Trophoblast cell (in vitro differentiated cells and primary cell): Measurements from ENCODE around the gene KIRREL3.

ENCODE experiments used
- DNase-seq, 2 donors: peaks; one replicate each; pipeline ENCODE4 v3.0.0-alpha.2; 2016
- H2AFZ ChIP-seq: 2 replicates; pipeline ENCODE4 v1.6.1; 2013; ENCODE audit warnings: low read length, moderate library complexity, mild to moderate bottlenecking; ENCODE audit not compliant: insufficient read depth, poor library complexity
- H2AK5ac ChIP-seq: 2 replicates; pipeline ENCODE4 v1.6.1; 2013; ENCODE audit warnings: mild to moderate bottlenecking, low read length
- H2BK120ac ChIP-seq: 2 replicates; pipeline ENCODE4 v1.6.1; 2013; ENCODE audit warnings: low read length, mild to moderate bottlenecking, moderate library complexity; ENCODE audit not compliant: insufficient read depth, poor library complexity
- H2BK12ac ChIP-seq: 2 replicates; pipeline ENCODE4 v1.6.1; 2013; ENCODE audit warnings: mild to moderate bottlenecking, low read length, moderate library complexity
- H2BK5ac ChIP-seq: 2 replicates; pipeline ENCODE4 v1.6.1; 2013; ENCODE audit warnings: low read length, low read depth, moderate library complexity, mild to moderate bottlenecking; ENCODE audit not compliant: poor library complexity
- H3K14ac ChIP-seq: 2 replicates; pipeline ENCODE4 v1.6.1; 2013; ENCODE audit warnings: mild to moderate bottlenecking, low read length
- H3K18ac ChIP-seq: 2 replicates; pipeline ENCODE4 v1.6.1; 2013; ENCODE audit warnings: mild to moderate bottlenecking, low read length
- H3K23ac ChIP-seq: 2 replicates; pipeline ENCODE4 v1.6.1; 2013; ENCODE audit warnings: low read length
- H3K27ac ChIP-seq: 2 replicates; pipeline ENCODE4 v1.5.1; 2013; ENCODE audit warnings: low read depth, mild to moderate bottlenecking, inconsistent platforms, low read length, moderate library complexity
- H3K27me3 ChIP-seq: 2 replicates; pipeline ENCODE4 v1.6.1; 2013; ENCODE audit warnings: inconsistent platforms, mild to moderate bottlenecking, low read length, moderate library complexity; ENCODE audit not compliant: insufficient read depth
- H3K36me3 ChIP-seq, 2 experiments: 1 replicate in 1 of 2; 2 replicates in 1 of 2; pipeline ENCODE4 v1.6.1; 2013; ENCODE audit warnings: low read length in 2 of 2, mild to moderate bottlenecking in 2 of 2, moderate library complexity in 1 of 2; ENCODE audit not compliant: insufficient read depth in 2 of 2, control insufficient read depth in 1 of 2
- H3K4ac ChIP-seq: 2 replicates; pipeline ENCODE4 v1.6.1; 2013; ENCODE audit warnings: low read depth, mild to moderate bottlenecking, low read length, moderate library complexity
- H3K4me1 ChIP-seq, 2 experiments: 1 replicate in 1 of 2; 2 replicates in 1 of 2; pipeline ENCODE4 v1.6.1; 2013; ENCODE audit warnings: low read length in 2 of 2, mild to moderate bottlenecking in 2 of 2, moderate library complexity in 1 of 2; ENCODE audit not compliant: insufficient read depth in 2 of 2, control insufficient read depth in 1 of 2
- H3K4me2 ChIP-seq: 2 replicates; pipeline ENCODE4 v1.6.1; 2013; ENCODE audit warnings: inconsistent platforms, mild to moderate bottlenecking, low read length, moderate library complexity
- H3K4me3 ChIP-seq: 2 replicates; pipeline ENCODE4 v1.5.1; 2013; ENCODE audit warnings: mild to moderate bottlenecking, low read depth, low read length, inconsistent platforms
- H3K79me1 ChIP-seq: one replicate; pipeline ENCODE4 v1.6.1; 2013; ENCODE audit warnings: low read length
- H3K79me2 ChIP-seq: 2 replicates; pipeline ENCODE4 v1.6.1; 2013; ENCODE audit warnings: low read length, mild to moderate bottlenecking; ENCODE audit not compliant: control insufficient read depth, insufficient read depth, poor library complexity
- H3K9ac ChIP-seq: 2 replicates; pipeline ENCODE4 v1.6.1; 2013; ENCODE audit warnings: mild to moderate bottlenecking, low read length
- H3K9me3 ChIP-seq: 2 replicates; pipeline ENCODE4 v1.6.1; 2013; ENCODE audit warnings: low read depth, mild to moderate bottlenecking, control low read depth, inconsistent platforms, low read length; ENCODE audit not compliant: insufficient read depth
- H4K12ac ChIP-seq: 2 replicates; pipeline ENCODE4 v1.6.1; 2013; ENCODE audit warnings: low read depth, mild to moderate bottlenecking, low read length, moderate library complexity
- H4K8ac ChIP-seq: 2 replicates; pipeline ENCODE4 v1.6.1; 2013; ENCODE audit warnings: low read depth, mild to moderate bottlenecking, low read length, moderate library complexity
- H4K91ac ChIP-seq: one replicate; pipeline ENCODE4 v1.6.1; 2013; ENCODE audit warnings: low read depth, mild to moderate bottlenecking, low read length, moderate library complexity
- WGBS: extraction: QIAGEN DNeasy Blood & Tissue Kit; methylation state at CpG from one replicate; pipeline ENCODE4 v1.1.7; 2013; ENCODE audit warnings: missing lambda C conversion rate; ENCODE audit not compliant: insufficient read length, insufficient coverage; ENCODE audit errors: extremely low coverage; 5-methylcytosine and 5-hydroxymethylcytosine counted together

KIRREL3 gene

GRCh38 chr11:126510621-126511370 lies 489.8 kb downstream of the KIRREL3 start:
- Histone ChIP-seq H2BK12ac (no peak overlapping the region), H3K4me3 (no peak overlapping the region), H2BK5ac (no peak overlapping the region), H4K12ac (no peak overlapping the region), H3K79me2 (no peaks in the 10 kb centered on the region), H3K27me3 (no peaks in the 10 kb centered on the region), H3K4ac (no peak overlapping the region), H4K91ac (no peak overlapping the region), H3K79me1 (no peaks in the 10 kb centered on the region), H3K4me1 (no peaks in the 10 kb centered on the region), H3K18ac (no peak overlapping the region), H3K36me3 (no peaks in the 10 kb centered on the region), H3K14ac (no peak overlapping the region), H3K4me2 (no peak overlapping the region), H3K9ac (no peak overlapping the region), H3K23ac (no peak overlapping the region), H4K8ac (no peak overlapping the region), H2AK5ac (no peak overlapping the region), H2AFZ (no peak overlapping the region), H2BK120ac (no peak overlapping the region), H3K27ac (no peak overlapping the region), H3K9me3 (no peaks in the 10 kb centered on the region)
- no peak for DNase-seq
- no CpG with 5 or more reads among the region's 5 CpGs for WGBS

- Histone ChIP-seq H3K79me2 (no peaks in the 10 kb centered on the region), H3K36me3 (no peaks in the 10 kb centered on the region), H4K8ac (no peak overlapping the region), H3K4ac (no peak overlapping the region), H2BK120ac (no peak overlapping the region), H2BK5ac (no peak overlapping the region), H3K4me2 (no peak overlapping the region), H3K9me3 (no peaks in the 10 kb centered on the region), H3K14ac (no peak overlapping the region), H3K79me1 (no peaks in the 10 kb centered on the region), H3K27me3 (no peaks in the 10 kb centered on the region), H3K9ac (no peak overlapping the region), H3K18ac (no peak overlapping the region), H4K91ac (no peak overlapping the region), H4K12ac (no peak overlapping the region), H2AFZ (no peak overlapping the region), H3K4me1 (no peaks in the 10 kb centered on the region), H3K23ac (no peak overlapping the region), H3K27ac (no peak overlapping the region), H2BK12ac (no peak overlapping the region), H3K4me3 (no peak overlapping the region), H2AK5ac (no peak overlapping the region)
- no CpG with 5 or more reads among the region's 8 CpGs for WGBS
- DNase-seq: no peak
Observed at GRCh38 chr11:126507646-126508045, 492.9 kb downstream of the KIRREL3 start.

DNA sequence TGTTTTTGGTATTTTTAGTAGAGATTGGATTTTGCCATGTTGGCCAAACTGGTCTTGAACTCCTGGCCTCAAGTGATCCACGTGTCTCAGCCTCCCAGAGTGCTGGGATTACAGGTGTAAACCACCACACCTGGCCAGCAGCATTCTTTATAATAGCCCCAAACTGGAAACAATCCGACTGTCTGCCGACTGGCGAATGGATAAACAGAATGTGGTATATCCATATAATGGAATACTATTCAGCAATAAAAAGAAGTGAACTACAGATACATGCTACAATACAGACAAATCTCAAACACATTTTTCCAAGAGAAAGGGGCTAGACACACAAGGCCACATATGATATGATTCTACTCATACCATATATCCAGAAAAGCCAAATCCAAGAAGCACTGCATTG lies 493.8 kb downstream of the KIRREL3 start:
- no peak overlapping the region for H2BK5ac ChIP-seq
- no peak overlapping the region for H3K9ac ChIP-seq
- no peak overlapping the region for H3K23ac ChIP-seq
- no peak overlapping the region for H3K14ac ChIP-seq
- no peak overlapping the region for H4K12ac ChIP-seq
- no peak overlapping the region for H3K4ac ChIP-seq
- H3K27ac ChIP-seq: no peak overlapping the region
- no peak overlapping the region for H3K4me2 ChIP-seq
- no CpG with 5 or more reads among the region's 4 CpGs for WGBS
- no peaks in the 10 kb centered on the region for H3K27me3 ChIP-seq
- H4K91ac ChIP-seq: no peak overlapping the region
- no peaks in the 10 kb centered on the region for H3K79me2 ChIP-seq
- H2BK120ac ChIP-seq: no peak overlapping the region
- no peak overlapping the region for H3K18ac ChIP-seq
- no peaks in the 10 kb centered on the region for H3K79me1 ChIP-seq
- H3K4me3 ChIP-seq: no peak overlapping the region
- H3K4me1 ChIP-seq: no peaks in the 10 kb centered on the region
- H2BK12ac ChIP-seq: no peak overlapping the region
- H2AK5ac ChIP-seq: no peak overlapping the region
- no peak overlapping the region for H4K8ac ChIP-seq
- DNase-seq: no peak
- H3K9me3 ChIP-seq: no peaks in the 10 kb centered on the region
- no peak overlapping the region for H2AFZ ChIP-seq
- no peaks in the 10 kb centered on the region for H3K36me3 ChIP-seq

DNA sequence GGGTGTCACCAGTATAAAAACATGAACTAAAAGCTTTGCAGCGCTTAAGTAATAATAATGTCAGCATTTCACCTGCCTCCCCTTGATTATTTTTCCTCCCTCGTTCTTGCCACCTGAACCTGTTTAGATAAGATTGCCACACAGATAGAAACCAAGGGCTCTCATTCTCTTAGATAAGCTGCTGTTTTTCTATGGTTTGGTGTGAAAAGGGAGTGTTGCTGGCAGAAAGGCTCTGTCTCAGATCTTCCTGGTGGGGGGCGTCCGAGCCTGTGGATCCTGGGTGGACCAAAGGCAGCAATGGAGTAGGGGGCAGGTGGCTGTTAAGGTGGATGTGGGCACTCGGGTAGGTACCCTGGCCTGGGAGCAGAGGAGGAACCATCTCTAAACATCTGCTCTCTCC lies 497.6 kb downstream of the KIRREL3 start:
- Histone ChIP-seq H4K12ac (no peak overlapping the region), H4K8ac (no peak overlapping the region), H3K9ac (no peak overlapping the region), H3K9me3 (no peaks in the 10 kb centered on the region), H4K91ac (no peak overlapping the region), H2AK5ac (no peak overlapping the region), H2BK120ac (no peak overlapping the region), H3K14ac (no peak overlapping the region), H3K27me3 (no peaks in the 10 kb centered on the region), H2BK12ac (no peak overlapping the region), H2AFZ (no peak overlapping the region), H2BK5ac (no peak overlapping the region), H3K4me2 (no peak overlapping the region), H3K4me3 (no peak overlapping the region), H3K79me1 (no peaks in the 10 kb centered on the region), H3K4ac (no peak overlapping the region), H3K4me1 (no peaks in the 10 kb centered on the region), H3K18ac (no peak overlapping the region), H3K27ac (no peak overlapping the region), H3K79me2 (no peaks in the 10 kb centered on the region), H3K36me3 (no peaks in the 10 kb centered on the region), H3K23ac (no peak overlapping the region)
- no CpG with 5 or more reads among the region's 5 CpGs for WGBS
- DNase-seq: no peak
